ENCODE data around the gene PLPP1. TPM values are rescaled to one million over a fixed set of nuclear protein-coding genes. Genes with fewer than 3 reads are reported as not detected.

PLPP1 gene
- total RNA-seq, 4 donors from 2014 or later, result 73.1 to 116 (median 89.6) TPM

DNA sequence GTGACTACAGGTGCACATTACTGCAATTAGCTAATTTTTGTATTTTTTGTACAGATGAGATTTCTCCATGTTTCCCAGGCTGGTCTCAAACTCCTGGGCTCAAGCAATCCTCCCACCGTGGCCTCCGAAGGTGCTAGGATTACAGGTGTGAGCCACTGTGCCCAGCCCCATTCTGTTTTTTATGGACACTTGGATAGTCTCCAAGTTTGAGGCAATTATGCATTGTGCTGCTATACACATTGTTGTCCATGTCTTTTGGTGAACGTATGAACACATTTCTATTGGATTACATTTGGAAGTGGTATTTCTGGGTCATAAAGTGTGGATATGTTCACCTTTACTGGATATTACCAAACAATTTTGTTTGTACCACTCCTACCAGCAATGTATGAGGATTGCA is 22.4 kb upstream of the PLPP1 start:
- WGBS, 2 donors, result 77 to 78% methylated on average over 3 of the region's 3 CpGs
- intact Hi-C loops (cut with DNase I; ENCODE audit: low total_unique reads), result no loop called here
- H3K4me3 ChIP-seq (ENCODE audit: low read depth, poor library complexity, severe bottlenecking), result no peak overlapping the region
- no peak for DNase-seq (ENCODE audit: low spot score in 2 of 2)
- TF ChIP-seq POLR2A (IDR thresholded peaks at IDR 0.05), result no peak
- TF ChIP-seq, protein P1, sequence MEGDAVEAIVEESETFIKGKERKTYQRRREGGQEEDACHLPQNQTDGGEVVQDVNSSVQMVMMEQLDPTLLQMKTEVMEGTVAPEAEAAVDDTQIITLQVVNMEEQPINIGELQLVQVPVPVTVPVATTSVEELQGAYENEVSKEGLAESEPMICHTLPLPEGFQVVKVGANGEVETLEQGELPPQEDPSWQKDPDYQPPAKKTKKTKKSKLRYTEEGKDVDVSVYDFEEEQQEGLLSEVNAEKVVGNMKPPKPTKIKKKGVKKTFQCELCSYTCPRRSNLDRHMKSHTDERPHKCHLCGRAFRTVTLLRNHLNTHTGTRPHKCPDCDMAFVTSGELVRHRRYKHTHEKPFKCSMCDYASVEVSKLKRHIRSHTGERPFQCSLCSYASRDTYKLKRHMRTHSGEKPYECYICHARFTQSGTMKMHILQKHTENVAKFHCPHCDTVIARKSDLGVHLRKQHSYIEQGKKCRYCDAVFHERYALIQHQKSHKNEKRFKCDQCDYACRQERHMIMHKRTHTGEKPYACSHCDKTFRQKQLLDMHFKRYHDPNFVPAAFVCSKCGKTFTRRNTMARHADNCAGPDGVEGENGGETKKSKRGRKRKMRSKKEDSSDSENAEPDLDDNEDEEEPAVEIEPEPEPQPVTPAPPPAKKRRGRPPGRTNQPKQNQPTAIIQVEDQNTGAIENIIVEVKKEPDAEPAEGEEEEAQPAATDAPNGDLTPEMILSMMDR (IDR thresholded peaks at IDR 0.05), result no peak

DNA sequence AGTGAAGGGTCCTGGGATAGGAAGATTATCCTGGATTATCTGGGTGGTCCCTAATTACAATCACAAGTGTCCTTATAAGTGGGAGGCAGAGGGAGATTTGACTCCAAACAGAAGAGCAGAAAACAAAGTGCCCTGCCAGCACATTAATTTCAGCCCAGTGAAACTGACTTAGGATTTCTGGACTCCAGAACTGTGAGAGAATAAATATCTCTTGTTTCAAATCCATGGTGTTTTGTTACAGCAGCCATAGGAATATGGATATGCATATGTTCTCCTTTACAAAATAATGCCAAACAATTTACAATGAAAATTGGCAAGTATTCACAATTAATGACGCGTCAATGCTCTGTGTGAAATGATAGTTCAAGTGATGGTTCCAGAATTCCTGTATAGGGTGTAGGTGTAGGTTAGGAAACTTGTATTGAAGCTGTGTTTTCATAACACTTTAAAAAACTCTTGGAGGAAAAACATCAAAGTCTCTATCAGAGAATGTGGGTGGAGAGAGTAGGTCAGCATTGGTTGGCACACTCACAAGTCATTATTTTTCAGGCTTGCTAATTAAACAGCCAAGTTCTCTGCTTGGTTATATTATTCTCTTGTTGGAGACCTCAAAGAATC is 19.9 kb upstream of the PLPP1 start:
- 27 to 30% methylated on average over 2 of the region's 2 CpGs for WGBS, 2 donors
- no peak for TF ChIP-seq POLR2A (IDR thresholded peaks at IDR 0.05)
- TF ChIP-seq, protein P1 (IDR thresholded peaks at IDR 0.05), result no peak
- DNase-seq (ENCODE audit: low spot score in 2 of 2), result no peak
- no peak overlapping the region for H3K4me3 ChIP-seq (ENCODE audit: low read depth, poor library complexity, severe bottlenecking)
- intact Hi-C loops (cut with DNase I; ENCODE audit: low total_unique reads), result no loop called here

DNA sequence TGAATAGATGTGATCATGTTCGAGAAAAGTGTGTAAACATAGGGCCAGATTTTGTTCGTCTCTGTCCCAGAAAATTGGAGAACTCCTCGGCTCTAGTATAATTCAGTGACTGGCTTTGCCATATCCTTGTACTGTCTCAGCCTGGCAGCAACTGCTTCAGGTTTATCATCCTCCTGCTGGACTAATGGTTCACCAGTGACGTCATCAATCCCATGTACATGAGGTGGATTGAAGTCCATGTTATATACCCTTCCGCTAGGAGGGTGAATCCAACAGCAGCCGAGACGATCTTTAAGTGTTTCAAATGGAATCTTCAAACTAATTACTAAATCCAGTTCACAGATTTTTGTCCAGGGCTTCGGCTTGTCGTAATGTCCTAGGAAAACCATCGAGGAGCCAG is 17.1 kb upstream of the PLPP1 start:
- no peak for DNase-seq (ENCODE audit: low spot score in 2 of 2)
- no peak overlapping the region for H3K4me3 ChIP-seq (ENCODE audit: low read depth, poor library complexity, severe bottlenecking)
- TF ChIP-seq POLR2A (IDR thresholded peaks at IDR 0.05), result no peak
- TF ChIP-seq, protein P1 (IDR thresholded peaks at IDR 0.05), result no peak
- WGBS, 2 donors, result 91 to 92% methylated on average over 10 of the region's 10 CpGs
- intact Hi-C loops (cut with DNase I; ENCODE audit: low total_unique reads), result no loop called here

DNA sequence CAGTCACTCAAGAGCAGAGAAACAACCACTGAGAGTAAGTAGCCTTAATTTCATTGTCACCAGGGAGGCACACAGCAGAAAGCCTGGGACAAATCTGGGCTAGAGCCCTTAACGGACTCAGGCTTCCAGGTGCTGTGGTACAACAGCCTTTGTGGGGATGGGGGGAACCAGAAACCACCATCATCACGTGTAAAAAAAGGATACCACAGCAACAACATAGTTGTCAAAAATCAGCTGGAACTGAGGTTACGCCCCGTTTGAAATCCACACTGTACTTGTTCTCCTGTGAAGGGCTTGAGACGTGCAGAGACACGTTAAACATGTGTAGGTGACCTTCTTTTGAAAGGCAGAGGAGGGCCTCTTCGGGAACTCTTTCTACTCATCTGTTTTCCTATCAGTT is 16.6 kb upstream of the PLPP1 start:
- WGBS, 2 donors, result 44 to 58% methylated on average over 7 of the region's 7 CpGs
- TF ChIP-seq POLR2A (IDR thresholded peaks at IDR 0.05), result no peak
- TF ChIP-seq, protein P1 (IDR thresholded peaks at IDR 0.05), result no peak
- intact Hi-C loops (cut with DNase I; ENCODE audit: low total_unique reads), result no loop called here
- no peak overlapping the region for H3K4me3 ChIP-seq (ENCODE audit: low read depth, poor library complexity, severe bottlenecking)
- no peak for DNase-seq (ENCODE audit: low spot score in 2 of 2)

DNA sequence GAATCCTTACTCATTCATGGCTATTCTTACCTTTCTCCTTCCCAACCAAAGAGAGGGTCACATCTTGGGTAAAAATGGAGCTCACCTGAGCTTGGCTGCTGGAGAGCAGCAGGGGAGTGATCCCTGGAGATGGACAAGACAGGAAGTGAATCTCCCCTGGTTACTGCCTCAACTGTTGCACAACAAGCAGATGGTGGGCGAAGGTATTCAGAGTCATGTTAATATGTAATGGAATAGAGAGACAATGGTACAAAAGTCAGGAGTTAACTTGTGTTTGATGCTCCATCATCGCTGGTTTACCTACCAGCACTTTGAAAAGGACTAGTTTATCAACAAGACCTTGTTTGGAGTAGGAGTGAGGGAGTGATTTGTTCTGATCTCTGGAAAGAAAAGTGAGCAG is 13.0 kb upstream of the PLPP1 start:
- no peak for DNase-seq (ENCODE audit: low spot score in 2 of 2)
- H3K4me3 ChIP-seq (ENCODE audit: low read depth, poor library complexity, severe bottlenecking), result no peak overlapping the region
- WGBS, 2 donors, result 96 to 98% methylated on average over 2 of the region's 2 CpGs
- intact Hi-C loops (cut with DNase I; ENCODE audit: low total_unique reads), result no loop called here
- TF ChIP-seq, protein P1 (IDR thresholded peaks at IDR 0.05), result no peak
- TF ChIP-seq POLR2A (IDR thresholded peaks at IDR 0.05), result no peak

DNA sequence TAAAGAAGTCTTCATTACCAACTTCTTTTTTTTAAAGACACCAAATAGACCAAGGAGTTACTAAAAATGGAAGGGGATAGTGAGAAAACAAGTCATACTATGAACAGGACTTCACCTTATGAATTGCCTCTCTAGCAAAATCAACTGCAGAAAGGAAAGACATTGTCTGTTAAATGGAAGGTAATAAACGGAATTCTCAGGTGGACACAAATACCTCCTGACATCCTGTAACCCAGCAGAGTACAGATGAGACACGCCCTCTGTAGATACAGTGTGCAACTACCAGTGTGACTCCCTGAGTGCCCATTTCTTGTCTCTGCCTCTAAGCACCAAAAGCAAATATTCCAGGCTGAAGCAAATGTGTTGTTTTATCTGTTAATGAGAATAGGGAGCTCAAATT is 12.2 kb upstream of the PLPP1 start:
- no peak for DNase-seq (ENCODE audit: low spot score in 2 of 2)
- intact Hi-C loops (cut with DNase I; ENCODE audit: low total_unique reads), result no loop called here
- whole genome bisulfite sequencing, 2 donors, result 67 to 77% methylated on average over 2 of the region's 2 CpGs
- no peak overlapping the region for H3K4me3 ChIP-seq (ENCODE audit: low read depth, poor library complexity, severe bottlenecking)
- no peak for TF ChIP-seq POLR2A (IDR thresholded peaks at IDR 0.05)
- TF ChIP-seq, protein P1 (IDR thresholded peaks at IDR 0.05), result no peak
